NT2/D1 (cell line): ENCODE results near the gene MAP1LC3B.

ENCODE experiments used
- SUZ12 ChIP-seq: IDR thresholded peaks from 2 replicates; pipeline ENCODE4 v1.6.1; 2011; ENCODE audit not compliant: insufficient read length, insufficient read depth; ENCODE audit errors: extremely low read depth
- YY1 ChIP-seq: IDR thresholded peaks from 2 replicates; pipeline ENCODE4 v1.6.1; 2011; ENCODE audit not compliant: insufficient read length, insufficient read depth

DNA sequence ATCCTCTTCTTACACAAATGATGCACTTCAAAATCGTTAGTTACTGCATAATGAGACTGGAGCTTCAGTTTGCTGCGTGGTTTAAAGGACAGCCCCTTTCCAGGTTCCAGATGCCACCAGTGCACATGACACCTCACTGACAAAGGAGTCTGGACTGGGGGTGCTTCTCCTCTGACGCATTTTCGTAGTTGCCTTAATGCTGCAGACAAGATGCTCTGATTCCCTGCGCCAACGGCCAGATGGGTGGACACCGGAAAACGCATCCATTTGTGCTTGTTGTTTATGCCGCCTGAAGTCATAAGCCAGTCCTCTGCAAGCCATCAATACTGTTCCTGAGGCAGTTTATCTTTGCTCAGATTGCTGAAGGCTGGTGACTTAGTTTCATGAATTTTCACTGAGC lies 24.6 kb upstream of the MAP1LC3B start:
- TF ChIP-seq SUZ12 (no peak), YY1 (no peak)
